ENCODE measurements around the gene KCNMB3. TPM values are rescaled to one million over a fixed set of nuclear protein-coding genes. Genes with fewer than 3 reads are reported as not detected.

KCNMB3 gene
- total RNA-seq, 1 donor, result 0.31 TPM

- Histone ChIP-seq H3K27me3 (ENCODE audit: insufficient read depth, low read length) (no peaks in the 10 kb centered on the region), H3K4me1 (ENCODE audit: insufficient read depth, low read length) (peaks cover 7% of the 10 kb centered on the region), H3K4me3 (ENCODE audit: low read length) (no peak overlapping the region), H3K9me3 (ENCODE audit: low read depth, low read length) (no peaks in the 10 kb centered on the region)
Observed at GRCh38 chr3:179194931-179195330, 56.0 kb downstream of the KCNMB3 start.

Other genes starting within 250 kb of the KCNMB3 start
- 5.8 TPM for gene ZMAT3, start 179.3 kb downstream of the KCNMB3 start, total RNA-seq
- gene PIK3CA, start 102.8 kb downstream of the KCNMB3 start, total RNA-seq, result 91.3 TPM
- gene ZNF639, start 71.9 kb upstream of the KCNMB3 start, total RNA-seq, result 168 TPM
- gene MFN1, start 96.6 kb upstream of the KCNMB3 start, total RNA-seq, result 47.9 TPM
- gene GNB4, start 200.4 kb upstream of the KCNMB3 start, total RNA-seq, result 22.6 TPM

Data from mononuclear cell (primary cell).